CD4-positive, CD25-positive, alpha-beta regulatory T cell (primary cell): ENCODE data around the gene CAD. TPM values are rescaled to one million over a fixed set of nuclear protein-coding genes. Genes with fewer than 3 reads are reported as not detected.
"Not testable (repeated sequence)": the region's sequence is repeated elsewhere in the genome, so short reads cannot be mapped to it uniquely, and the experiment has no call there.

Experiments
- ATAC-seq, 2 donors: fragments of 150-1000 bp; cut with Tn5 transposase; one replicate each; pipeline ENCODE4 v1.10.0; 2021; ENCODE audit warnings: low read depth in 2 of 2, moderate number of reproducible peaks in 2 of 2, moderate library complexity in 1 of 2
- DNase-seq, 3 donors: peaks; one replicate each; pipeline versions ENCODE4 v3.0.0 to v3.0.0-alpha.2; 2012 to 2022; ENCODE audit warnings: mixed read lengths in 1 of 3
- H3K27ac ChIP-seq: one replicate; pipeline ENCODE4 v1.7.0; 2013; ENCODE audit warnings: mild to moderate bottlenecking, low read length; ENCODE audit not compliant: insufficient read depth, poor library complexity, severe bottlenecking
- H3K27me3 ChIP-seq: one replicate; pipeline ENCODE4 v1.7.0; 2013; ENCODE audit warnings: low read length; ENCODE audit not compliant: control insufficient read depth, insufficient read depth
- H3K36me3 ChIP-seq: one replicate; pipeline ENCODE4 v1.7.0; 2013; ENCODE audit warnings: mild to moderate bottlenecking, low read length, moderate library complexity; ENCODE audit not compliant: control insufficient read depth, insufficient read depth
- H3K4me1 ChIP-seq: 2 replicates; pipeline ENCODE4 v1.7.0; 2013; ENCODE audit warnings: mild to moderate bottlenecking, low read length; ENCODE audit not compliant: insufficient read depth, control insufficient read depth, poor library complexity, severe bottlenecking
- H3K4me3 ChIP-seq: one replicate; pipeline ENCODE4 v1.7.0; 2013; ENCODE audit warnings: low read depth, mild to moderate bottlenecking, low read length, moderate library complexity
- H3K9me3 ChIP-seq, 2 experiments: 1 replicate in 1 of 2; 2 replicates in 1 of 2; pipeline ENCODE4 v1.7.0; 2013; ENCODE audit warnings: low read length in 2 of 2, mild to moderate bottlenecking in 1 of 2, moderate library complexity in 1 of 2; ENCODE audit not compliant: control insufficient read depth in 2 of 2
- H3K27ac Mint-ChIP-seq, 3 donors: one replicate each; pipeline ENCODE4 v1.8.0; 2020 to 2022; ENCODE audit warnings: mild to moderate bottlenecking in 3 of 3, mixed read lengths in 3 of 3, moderate library complexity in 2 of 3
- H3K27me3 Mint-ChIP-seq: one replicate; pipeline ENCODE4 v1.8.0; 2022; ENCODE audit warnings: mild to moderate bottlenecking, mixed read lengths
- H3K36me3 Mint-ChIP-seq: one replicate; pipeline ENCODE4 v1.8.0; 2020; ENCODE audit warnings: mixed read lengths
- H3K4me1 Mint-ChIP-seq, 4 donors: one replicate each; pipeline ENCODE4 v1.8.0; 2020 to 2022; ENCODE audit warnings: mixed read lengths in 4 of 4, mild to moderate bottlenecking in 1 of 4
- H3K4me3 Mint-ChIP-seq, 4 donors: one replicate each; pipeline ENCODE4 v1.8.0; 2020 to 2022; ENCODE audit warnings: mild to moderate bottlenecking in 4 of 4, mixed read lengths in 4 of 4, moderate library complexity in 3 of 4
- H3K9me3 Mint-ChIP-seq, 7 donors: one replicate each; pipeline ENCODE4 v1.8.0; 2020 to 2022; ENCODE audit warnings: mixed read lengths in 7 of 7, mild to moderate bottlenecking in 3 of 7, moderate library complexity in 2 of 7
- polyA plus RNA-seq, 4 donors: library from polyadenylated mRNA; unstranded; fragments of 300-500 nt; fragmentation: Illumina TruSeq; gene quantifications; one replicate each; pipeline ENCODE4 v1.2.3, GENCODE V29; 2021
- total RNA-seq: library from RNA; stranded (reverse); gene quantifications from one replicate; pipeline ENCODE4 v1.2.3, GENCODE V29; 2022

The CAD gene
- total and polyA plus RNA-seq, 5 donors from 2014 or later = 12.2 to 27.4 (median 14.1) TPM

DNA sequence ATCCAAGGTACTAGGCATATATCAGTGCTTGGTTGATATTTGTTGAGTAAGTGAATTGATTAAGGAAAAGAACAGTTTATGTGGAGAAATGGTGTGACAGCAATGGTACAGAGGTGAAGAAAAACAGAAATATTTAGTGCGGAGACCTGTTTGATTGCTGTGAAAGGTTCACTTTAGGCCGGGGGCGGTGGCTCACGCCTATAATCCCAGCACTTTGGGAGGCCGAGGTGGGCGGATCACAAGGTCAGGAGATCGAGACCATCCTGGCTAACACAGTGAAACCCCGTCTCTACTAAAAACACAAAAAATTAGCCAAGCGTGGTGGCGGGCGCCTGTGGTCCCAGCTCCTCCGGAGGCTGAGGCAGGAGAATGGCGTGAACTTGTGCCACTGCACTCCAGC is 51.1 kb downstream of the CAD start:
- not testable (repeated sequence) for H3K36me3 ChIP-seq, DNase-seq, ATAC-seq, H3K4me3 ChIP-seq, H3K36me3 Mint-ChIP-seq, H3K27ac ChIP-seq, H3K4me3 Mint-ChIP-seq, H3K27ac Mint-ChIP-seq, H3K9me3 ChIP-seq, H3K9me3 Mint-ChIP-seq
- Histone ChIP-seq H3K4me1 (peaks cover 20% of the 10 kb centered on the region), H3K27me3 (peaks cover 29% of the 10 kb centered on the region)
- Mint-ChIP-seq H3K27me3 (peaks cover 41% of the 10 kb centered on the region), H3K4me1 (peaks cover 0 to 13% (median 9%) of the 10 kb centered on the region in 4 donors)

DNA sequence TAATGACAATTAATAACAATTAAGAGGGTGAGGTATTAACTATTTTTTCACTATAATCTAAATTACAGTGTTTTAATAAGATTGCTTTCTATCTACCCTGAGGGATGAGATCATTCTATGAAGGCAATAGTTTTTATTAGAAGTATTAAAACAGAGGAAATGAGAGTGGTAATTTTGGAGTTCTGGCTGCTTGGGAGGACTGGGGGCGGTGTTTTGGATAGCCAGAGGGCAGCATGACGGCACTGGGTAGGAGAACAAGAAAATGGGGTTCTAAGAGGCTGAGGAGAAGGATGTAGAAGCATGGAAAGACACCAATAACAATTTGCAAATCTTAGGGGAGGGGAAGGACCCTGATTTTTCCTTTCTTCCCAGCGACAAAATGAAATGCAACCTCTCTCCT is 53.0 kb downstream of the CAD start:
- H3K27ac Mint-ChIP-seq = no peak overlapping the region
- H3K4me3 Mint-ChIP-seq = no peak overlapping the region
- ATAC-seq = no peak

DNA sequence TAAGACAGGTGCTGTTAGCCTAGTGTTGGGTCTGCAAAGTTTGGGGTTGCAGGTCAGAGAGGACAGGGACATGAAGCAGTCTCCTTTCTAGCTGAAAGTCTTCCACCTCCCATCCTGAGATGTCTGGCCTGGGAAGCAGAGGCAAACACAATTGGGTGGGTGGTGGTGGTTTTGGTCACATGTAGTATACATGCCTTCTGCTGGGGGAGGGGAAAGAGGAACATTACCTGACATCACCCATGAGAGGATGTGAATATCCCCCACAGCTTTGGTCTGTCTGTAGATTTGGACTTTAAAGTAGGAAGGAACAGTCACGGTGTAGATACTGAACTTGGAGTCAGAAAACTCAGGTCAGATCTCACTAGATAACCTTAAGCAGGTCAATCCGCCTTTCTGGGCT is 53.5 kb downstream of the CAD start:
- Mint-ChIP-seq H3K27me3 (peaks cover 29% of the 10 kb centered on the region), H3K4me3 (no peak overlapping the region), H3K27ac (no peak overlapping the region), H3K4me1 (no peaks in the 10 kb centered on the region), H3K36me3 (no peaks in the 10 kb centered on the region), H3K9me3 (no peaks in the 10 kb centered on the region)
- ATAC-seq (no peak), DNase-seq (no peak)
- H3K27me3 ChIP-seq = peaks cover 22% of the 10 kb centered on the region
- no peaks in the 10 kb centered on the region for H3K9me3 ChIP-seq
- H3K27ac ChIP-seq = no peak overlapping the region
- H3K36me3 ChIP-seq = no peaks in the 10 kb centered on the region
- no peaks in the 10 kb centered on the region for H3K4me1 ChIP-seq
- H3K4me3 ChIP-seq = no peak overlapping the region

More for the DNA sequence above, 53.0 kb downstream of the CAD start:
- no peaks in the 10 kb centered on the region for H3K36me3 ChIP-seq
- no peak overlapping the region for H3K4me3 ChIP-seq
- peaks cover 29% of the 10 kb centered on the region for H3K27me3 Mint-ChIP-seq
- peaks cover 0 to 3% (median 0%) of the 10 kb centered on the region in 4 donors for H3K4me1 Mint-ChIP-seq
- H3K27ac ChIP-seq = no peak overlapping the region
- H3K9me3 Mint-ChIP-seq = no peaks in the 10 kb centered on the region
- no peak for DNase-seq
- H3K9me3 ChIP-seq = no peaks in the 10 kb centered on the region
- peaks cover 26% of the 10 kb centered on the region for H3K27me3 ChIP-seq
- H3K4me1 ChIP-seq = peaks cover 1% of the 10 kb centered on the region
- H3K36me3 Mint-ChIP-seq = no peaks in the 10 kb centered on the region

DNA sequence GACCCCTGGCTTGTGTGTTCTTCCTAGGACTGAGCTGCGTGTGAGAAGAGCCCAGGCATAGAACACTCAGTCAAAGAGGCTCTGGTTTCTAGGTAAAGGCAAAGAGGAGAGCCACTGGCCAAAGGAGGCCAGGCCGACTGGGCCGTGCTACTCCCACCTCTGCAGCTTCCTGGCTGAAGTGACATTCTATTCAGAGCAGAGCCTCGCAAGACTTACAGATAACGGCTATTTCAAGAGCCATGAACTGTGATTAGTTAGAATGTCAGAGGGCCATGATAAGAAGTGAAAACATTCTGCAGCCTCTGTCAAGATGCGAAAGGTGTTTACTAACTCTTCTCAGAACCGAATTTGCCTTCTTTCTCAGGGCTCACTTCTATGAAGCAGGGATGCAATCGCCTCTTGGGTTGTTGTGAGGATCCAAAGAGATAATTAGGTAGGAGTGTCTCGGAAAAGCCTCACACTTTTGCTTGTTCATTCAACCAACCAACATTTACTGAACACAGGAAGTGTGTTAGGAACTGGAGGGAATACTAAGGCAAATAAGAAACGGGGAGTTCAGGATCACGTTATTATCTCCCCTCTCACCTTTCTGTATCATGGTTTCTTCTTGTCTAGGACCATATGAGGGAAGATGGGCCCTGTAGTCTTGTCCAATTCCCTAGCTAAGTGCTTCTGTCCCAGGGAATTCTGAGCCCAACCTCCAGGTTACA is 54.6 kb downstream of the CAD start:
- Mint-ChIP-seq H3K9me3 (no peaks in the 10 kb centered on the region), H3K27ac (no peak overlapping the region), H3K4me1 (no peaks in the 10 kb centered on the region), H3K4me3 (no peak overlapping the region), H3K27me3 (peaks cover 35% of the 10 kb centered on the region), H3K36me3 (no peaks in the 10 kb centered on the region)
- peaks cover 17% of the 10 kb centered on the region for H3K27me3 ChIP-seq
- H3K4me3 ChIP-seq = no peak overlapping the region
- DNase-seq (no peak), ATAC-seq (no peak)
- H3K27ac ChIP-seq = no peak overlapping the region
- no peaks in the 10 kb centered on the region for H3K36me3 ChIP-seq
- no peaks in the 10 kb centered on the region for H3K4me1 ChIP-seq
- H3K9me3 ChIP-seq = no peaks in the 10 kb centered on the region

DNA sequence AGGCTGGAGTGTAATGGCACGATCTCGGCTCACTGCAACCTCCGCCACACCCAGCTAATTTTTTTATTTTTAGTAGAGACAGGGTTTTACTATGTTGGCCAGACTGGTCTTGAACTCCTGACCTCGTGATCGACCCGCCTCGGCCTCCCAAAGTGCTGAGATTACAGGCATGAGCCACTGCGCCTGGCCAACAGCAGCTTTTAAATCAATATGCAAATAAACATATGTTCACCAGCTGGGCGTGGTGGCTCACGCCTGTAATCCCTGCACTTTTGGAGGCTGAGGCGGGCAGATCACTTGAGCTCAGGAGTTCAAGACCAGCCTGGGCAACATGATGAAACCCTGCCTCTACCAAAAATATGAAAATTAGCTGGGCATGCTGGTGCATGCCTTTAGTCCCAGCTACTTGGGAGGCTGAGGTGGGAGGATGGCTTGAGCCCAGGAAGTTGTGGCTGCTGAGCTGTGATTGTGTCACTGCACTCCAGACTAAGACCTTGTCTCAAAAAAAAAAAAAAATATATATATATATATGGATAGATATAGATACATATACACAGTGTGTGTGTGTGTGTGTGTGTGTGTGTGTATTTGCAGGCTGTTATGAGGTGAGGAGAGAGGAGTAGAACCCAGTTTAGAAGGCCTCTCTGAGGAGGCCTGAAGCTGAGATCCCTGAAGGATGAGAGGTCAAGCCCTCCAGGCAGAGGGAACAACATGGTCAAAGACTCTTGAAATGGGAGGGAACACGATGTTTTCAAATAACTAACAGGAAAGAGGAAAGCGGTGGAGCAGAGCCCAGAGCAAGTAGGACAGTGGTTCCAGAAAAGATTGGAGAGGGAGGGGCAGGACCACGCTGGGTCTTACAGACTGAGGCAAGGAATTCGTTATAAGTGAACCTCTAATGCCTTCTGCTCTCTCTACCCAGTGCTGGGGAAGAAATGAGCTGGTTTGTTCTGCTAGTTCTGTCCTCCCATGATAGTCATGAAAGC is 55.7 kb downstream of the CAD start:
- not testable (repeated sequence) for H3K4me1 ChIP-seq, H3K27ac ChIP-seq, H3K36me3 ChIP-seq, H3K36me3 Mint-ChIP-seq, H3K9me3 Mint-ChIP-seq, H3K4me3 ChIP-seq, DNase-seq, H3K4me3 Mint-ChIP-seq, H3K9me3 ChIP-seq, H3K4me1 Mint-ChIP-seq, ATAC-seq
- peak overlapping the region in 1 of 3 donors; percentile 89 for H3K27ac Mint-ChIP-seq
- peaks cover 11% of the 10 kb centered on the region for H3K27me3 ChIP-seq
- peaks cover 41% of the 10 kb centered on the region for H3K27me3 Mint-ChIP-seq

DNA sequence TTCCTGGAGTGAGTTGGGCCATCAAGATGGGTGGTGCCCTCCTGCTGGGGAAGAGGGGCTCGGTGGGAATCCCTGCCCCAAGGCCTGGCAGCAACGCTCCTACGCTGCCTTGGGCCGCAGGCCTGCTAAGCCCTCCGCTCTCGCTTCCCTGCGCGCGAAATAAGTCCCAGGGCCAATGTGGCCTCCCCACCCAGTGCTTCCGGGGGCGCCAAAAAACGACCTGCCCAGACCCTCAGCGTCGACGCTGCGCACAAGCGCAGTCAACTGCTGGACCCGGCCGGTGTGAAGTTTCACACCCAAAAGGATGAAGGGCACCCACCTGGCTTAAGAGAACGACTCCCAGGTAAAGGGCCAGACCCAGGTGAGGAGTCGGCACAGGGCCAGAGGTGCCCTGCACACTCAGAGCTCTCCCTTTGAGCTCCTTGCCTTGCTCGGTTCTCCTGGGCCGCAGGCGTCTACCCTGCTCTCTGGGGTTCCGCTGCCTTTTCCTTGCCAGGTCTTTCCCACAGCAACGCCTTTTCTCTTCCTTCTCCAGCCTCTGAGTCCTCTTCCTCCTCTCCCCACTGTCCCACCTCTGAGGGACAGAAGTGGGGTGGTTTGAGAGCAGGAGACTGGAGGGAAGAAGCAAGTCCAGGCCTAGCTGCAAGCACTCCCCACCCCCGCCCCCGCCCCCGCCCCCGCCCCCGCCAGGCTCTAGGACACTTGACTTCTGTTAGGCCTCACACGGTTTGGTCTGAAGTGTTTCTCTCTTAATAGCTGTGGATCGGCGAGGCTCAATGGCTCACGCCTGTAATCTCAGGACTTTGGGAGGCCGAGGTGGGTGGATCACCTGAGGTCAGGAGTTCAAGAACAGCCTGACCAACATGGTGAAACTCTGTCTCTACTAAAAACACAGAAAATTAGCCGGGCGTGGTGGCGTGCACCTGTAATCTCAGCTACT is 58.3 kb downstream of the CAD start, which contains the start of gene DNAJC5G:
Gene DNAJC5G (plus strand): TSS at position 223 of the 940 bp plus-strand sequence. CDS start 1,296 bp downstream, outside the sequence.
- Histone ChIP-seq H3K4me3 (no peak within 1 kb of the TSS), H3K27ac (no peak within 1 kb of the TSS), H3K36me3 (no peaks in the 10 kb centered on the region), H3K27me3 (peaks cover 2% of the 10 kb centered on the region), H3K4me1 (no peaks in the 10 kb centered on the region), H3K9me3 (no peaks in the 10 kb centered on the region)
- Mint-ChIP-seq H3K36me3 (no peaks in the 10 kb centered on the region), H3K27ac (no peak within 1 kb of the TSS), H3K4me1 (peaks cover 2 to 5% (median 4%) of the 10 kb centered on the region in 4 donors), H3K27me3 (peaks cover 38% of the 10 kb centered on the region), H3K4me3 (no peak within 1 kb of the TSS), H3K9me3 (no peaks in the 10 kb centered on the region)
- no peak for DNase-seq
- no peak for ATAC-seq

DNA sequence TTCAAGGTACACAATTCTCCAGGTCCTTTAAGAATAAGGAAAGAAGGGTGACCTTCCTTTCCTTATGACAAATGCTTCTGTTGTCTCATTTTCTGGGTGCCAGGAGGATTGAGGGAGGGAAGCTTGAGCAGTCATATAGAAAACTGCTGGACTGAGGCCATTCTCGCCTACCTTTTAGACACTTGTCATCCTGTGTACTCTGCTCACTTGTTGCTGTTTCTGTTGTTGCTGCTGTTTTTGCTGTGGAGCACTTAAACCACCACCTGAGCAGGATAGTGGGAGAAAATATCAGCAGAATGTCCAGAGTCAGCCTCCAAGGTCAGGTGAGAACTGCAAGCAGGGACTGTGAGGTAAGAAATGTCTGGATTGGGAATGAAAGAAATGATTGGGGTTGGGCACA is 60.8 kb downstream of the CAD start:
- Mint-ChIP-seq H3K27ac (peak overlapping the region in 1 of 3 donors; percentile 43), H3K36me3 (no peaks in the 10 kb centered on the region), H3K4me1 (peaks cover 2 to 5% (median 4%) of the 10 kb centered on the region in 4 donors), H3K9me3 (no peaks in the 10 kb centered on the region), H3K27me3 (peaks cover 30% of the 10 kb centered on the region), H3K4me3 (no peak overlapping the region)
- DNase-seq (no peak), ATAC-seq (no peak)
- H3K36me3 ChIP-seq = no peaks in the 10 kb centered on the region
- H3K9me3 ChIP-seq = no peaks in the 10 kb centered on the region
- H3K27ac ChIP-seq = no peak overlapping the region
- H3K27me3 ChIP-seq = peaks cover 3% of the 10 kb centered on the region
- H3K4me1 ChIP-seq = no peaks in the 10 kb centered on the region
- H3K4me3 ChIP-seq = no peak overlapping the region
